Measurements from ENCODE around the gene PCBP2. TPM values are rescaled to one million over a fixed set of nuclear protein-coding genes. Genes with fewer than 3 reads are reported as not detected.

PCBP2 gene
- polyA plus RNA-seq, 1 of the 3 experiments (the other 2 are of a cell fraction), result 368 TPM

DNA sequence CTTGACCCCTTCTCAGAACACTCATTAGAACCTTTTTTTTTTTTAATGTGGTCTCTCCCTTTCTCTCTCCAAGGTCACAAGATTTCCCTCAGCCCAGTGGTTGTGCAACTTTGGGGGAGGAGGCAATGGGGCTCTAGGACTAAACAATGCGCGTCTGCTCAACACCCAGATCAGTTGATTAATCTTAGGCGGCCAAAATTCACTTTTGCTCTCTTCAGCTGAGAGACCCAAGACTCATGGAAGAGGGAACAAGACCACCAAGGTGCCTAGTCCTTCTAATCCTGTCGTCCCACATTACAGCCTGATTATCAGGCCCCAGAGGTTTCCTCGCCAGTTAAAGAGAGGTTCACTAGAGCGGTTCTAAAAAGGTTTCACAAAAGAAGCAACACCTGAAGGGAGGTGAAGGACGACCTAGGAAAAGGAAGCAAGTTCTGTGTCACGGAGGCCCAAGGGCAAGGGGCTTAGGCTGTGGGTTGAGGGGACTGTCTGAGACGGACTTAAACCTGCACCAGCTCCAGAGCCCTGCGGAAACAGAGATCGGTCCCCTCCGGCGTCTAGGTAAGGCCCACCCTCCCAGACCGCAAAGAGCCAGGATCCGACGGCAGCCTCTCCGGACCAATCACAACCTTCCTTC lies 48.4 kb downstream of the PCBP2 start:
- CTCF ChIA-PET, result interaction anchor here (0.6 to 8.2 kb wide), 10 partner anchors 9 to 177 kb away, joined by 3 to 46 read pairs (median 4); partner anchors contain the start of genes AAAS and NPFF
- no peaks in the 10 kb centered on the region for H3K27me3 ChIP-seq (ENCODE audit: insufficient read depth)
- peak overlapping the region; percentile 52 to 72 for H3K4me3 ChIP-seq (ENCODE audit: low read depth in 2 of 2, low read length in 1 of 2)
- H3K4me1 ChIP-seq (ENCODE audit: control insufficient read depth in 1 of 2, insufficient read depth in 2 of 2, low read depth in 1 of 2, low read length in 1 of 2), result peaks cover 30 to 39% of the 10 kb centered on the region in 2 experiments
- H3K36me3 ChIP-seq (replicated peaks in 1 of 2; ENCODE audit: control insufficient read depth in 1 of 2, insufficient read depth in 2 of 2, low read length in 1 of 2), result peaks cover 9 to 24% of the 10 kb centered on the region in 2 experiments
- peak; percentile 80 for TF ChIP-seq POLR2AphosphoS5 (IDR thresholded peaks at IDR 0.05; ENCODE audit: low read depth, low read length)
- TF ChIP-seq, protein P1, sequence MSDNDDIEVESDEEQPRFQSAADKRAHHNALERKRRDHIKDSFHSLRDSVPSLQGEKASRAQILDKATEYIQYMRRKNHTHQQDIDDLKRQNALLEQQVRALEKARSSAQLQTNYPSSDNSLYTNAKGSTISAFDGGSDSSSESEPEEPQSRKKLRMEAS (IDR thresholded peaks at IDR 0.05; ENCODE audit: low read depth), result no peak
- peak overlapping the region; percentile 88 for H3K4me2 ChIP-seq
- POLR2A ChIA-PET, result interaction anchor here (0.6 to 2.8 kb wide), 19 partner anchors 8 to 232 kb away, joined by 3 to 18 read pairs (median 9); partner anchors contain the start of genes AAAS, ATP5MC2, ESPL1 and PRR13
- peak overlapping the region; percentile 69 for H2AFZ ChIP-seq (ENCODE audit: low read depth)
- peak overlapping the region; percentile 88 to 94 for H3K27ac ChIP-seq (ENCODE audit: low read depth in 2 of 2, low read length in 1 of 2)
- 2% methylated on average over 13 of the region's 17 CpGs for WGBS (ENCODE audit: low lambda C conversion rate)
- DNase-seq, result peak; percentile 91
- H3K9ac ChIP-seq, result peak overlapping the region; percentile 72
- peaks cover 16% of the 10 kb centered on the region for H3F3A ChIP-seq (replicated peaks; ENCODE audit: insufficient read depth)
- no peaks in the 10 kb centered on the region for H3K9me2 ChIP-seq
- no peaks in the 10 kb centered on the region for H3K9me3 ChIP-seq
- H4K20me1 ChIP-seq (ENCODE audit: insufficient read depth), result no peaks in the 10 kb centered on the region
- peaks cover 54% of the 10 kb centered on the region for H3K79me2 ChIP-seq (ENCODE audit: insufficient read depth)

DNA sequence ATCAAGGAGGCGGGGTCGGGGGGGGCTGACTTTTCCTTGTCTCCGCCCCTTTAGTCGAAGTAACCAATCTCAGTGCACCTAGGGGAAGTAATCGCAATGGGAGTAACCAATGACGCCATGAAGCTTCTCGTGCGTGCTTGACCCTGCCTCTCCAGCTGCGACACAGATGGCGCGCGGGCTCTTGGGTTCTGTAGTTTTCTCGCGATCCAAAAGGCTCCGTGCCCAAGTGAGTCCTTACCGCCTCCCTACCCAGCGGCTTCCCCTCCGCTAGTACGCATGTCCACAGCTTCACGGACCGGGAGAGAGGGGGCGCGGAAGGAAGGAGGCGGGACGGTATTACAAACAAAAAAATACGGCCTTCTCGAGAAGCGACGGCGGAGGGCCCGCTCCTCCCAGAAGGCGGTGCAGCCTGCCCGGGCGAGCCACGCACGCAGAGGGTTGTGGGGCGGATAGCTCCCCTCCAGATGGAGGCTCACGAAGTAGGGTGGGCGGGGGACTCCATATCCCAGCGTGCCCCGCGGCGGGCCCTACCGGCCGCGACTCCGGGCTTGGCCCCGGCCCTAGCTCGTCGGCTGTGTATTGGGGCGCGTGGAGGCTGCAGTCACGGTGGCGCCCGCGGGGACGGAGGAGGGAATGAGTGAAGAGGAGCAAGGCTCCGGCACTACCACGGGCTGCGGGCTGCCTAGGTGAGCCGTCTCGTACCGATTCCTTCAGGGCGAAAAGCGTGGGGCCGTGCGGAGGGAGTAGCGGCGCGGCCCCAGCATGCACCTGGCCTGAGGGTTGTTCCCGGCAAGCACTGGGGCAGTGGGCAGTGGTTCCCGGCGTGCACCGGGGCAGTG lies 49.1 kb downstream of the PCBP2 start, which contains the start of gene TARBP2:
Gene TARBP2, plus strand, starts transcription at position 508 of the 839 bp plus-strand sequence. Its CDS starts 126 bp downstream, at position 634.
- Histone ChIP-seq H3K27ac (ENCODE audit: low read depth in 2 of 2, low read length in 1 of 2) (peak within 1 kb of the TSS; percentile 94 to 100), H3F3A (replicated peaks; ENCODE audit: insufficient read depth) (peaks cover 24% of the 10 kb centered on the region), H3K4me2 (peak within 1 kb of the TSS; percentile 96), H3K9ac (peak within 1 kb of the TSS; percentile 93), H4K20me1 (ENCODE audit: insufficient read depth) (no peaks in the 10 kb centered on the region), H3K9me2 (no peaks in the 10 kb centered on the region), H3K4me1 (ENCODE audit: control insufficient read depth in 1 of 2, insufficient read depth in 2 of 2, low read depth in 1 of 2, low read length in 1 of 2) (peaks cover 33 to 37% of the 10 kb centered on the region in 2 experiments), H2AFZ (ENCODE audit: low read depth) (peak within 1 kb of the TSS; percentile 94), H3K4me3 (ENCODE audit: low read depth in 2 of 2, low read length in 1 of 2) (peak within 1 kb of the TSS; percentile 52 to 75), H3K79me2 (ENCODE audit: insufficient read depth) (peaks cover 48% of the 10 kb centered on the region), H3K36me3 (replicated peaks in 1 of 2; ENCODE audit: control insufficient read depth in 1 of 2, insufficient read depth in 2 of 2, low read length in 1 of 2) (peaks cover 9 to 31% of the 10 kb centered on the region in 2 experiments), H3K27me3 (ENCODE audit: insufficient read depth) (no peaks in the 10 kb centered on the region), H3K9me3 (no peaks in the 10 kb centered on the region)
- DNase-seq, result peak; percentile 92
- ChIA-PET CTCF (interaction anchor here (0.6 to 8.2 kb wide), 11 partner anchors 8 to 178 kb away, joined by 3 to 46 read pairs (median 4); partner anchors contain the start of gene AAAS), POLR2A (interaction anchor here (0.6 to 2.8 kb wide), 23 partner anchors 8 to 899 kb away, joined by 3 to 18 read pairs (median 5); partner anchors contain the start of genes AAAS, ATP5MC2, ESPL1 and PRR13)
- 2% methylated on average over 49 of the region's 74 CpGs for WGBS (ENCODE audit: low lambda C conversion rate)
- TF ChIP-seq MEF2A (IDR thresholded peaks at IDR 0.05; ENCODE audit: borderline replicate concordance, low read depth) (no peak), SMC3 (IDR thresholded peaks at IDR 0.05; ENCODE audit: low read depth, low read length) (no peak), EZH2phosphoT487 (IDR thresholded peaks at IDR 0.05; ENCODE audit: borderline replicate concordance, low read depth) (no peak), ELF1 (IDR thresholded peaks at IDR 0.05) (no peak; the same call in 1 of the 2 replicates), CHD2 (IDR thresholded peaks at IDR 0.05; ENCODE audit: low read length, partially characterized antibody) (peak; percentile 61), SIN3A (IDR thresholded peaks at IDR 0.05; ENCODE audit: borderline replicate concordance, low read depth, low read length) (0 out of 2 replicates have a peak, but pooled peaks have one; percentile 27), GATA2 (CRISPR knock-in tag; IDR thresholded peaks at IDR 0.05) (no peak), TEAD4 (IDR thresholded peaks at IDR 0.05; ENCODE audit: borderline replicate concordance, insufficient read depth) (no peak), RAD21 (IDR thresholded peaks at IDR 0.05; ENCODE audit: low read length) (no peak), YY1 (IDR thresholded peaks at IDR 0.05; ENCODE audit: low read depth) (peak; percentile 73), NRF1 (IDR thresholded peaks at IDR 0.05; ENCODE audit: low read depth, low read length) (0 out of 2 replicates have a peak, but pooled peaks have one; percentile 33), RFX5 (IDR thresholded peaks at IDR 0.05; ENCODE audit: low read length) (peak; percentile 49; the same call in 1 of the 2 replicates)
- TF ChIP-seq, protein P2, sequence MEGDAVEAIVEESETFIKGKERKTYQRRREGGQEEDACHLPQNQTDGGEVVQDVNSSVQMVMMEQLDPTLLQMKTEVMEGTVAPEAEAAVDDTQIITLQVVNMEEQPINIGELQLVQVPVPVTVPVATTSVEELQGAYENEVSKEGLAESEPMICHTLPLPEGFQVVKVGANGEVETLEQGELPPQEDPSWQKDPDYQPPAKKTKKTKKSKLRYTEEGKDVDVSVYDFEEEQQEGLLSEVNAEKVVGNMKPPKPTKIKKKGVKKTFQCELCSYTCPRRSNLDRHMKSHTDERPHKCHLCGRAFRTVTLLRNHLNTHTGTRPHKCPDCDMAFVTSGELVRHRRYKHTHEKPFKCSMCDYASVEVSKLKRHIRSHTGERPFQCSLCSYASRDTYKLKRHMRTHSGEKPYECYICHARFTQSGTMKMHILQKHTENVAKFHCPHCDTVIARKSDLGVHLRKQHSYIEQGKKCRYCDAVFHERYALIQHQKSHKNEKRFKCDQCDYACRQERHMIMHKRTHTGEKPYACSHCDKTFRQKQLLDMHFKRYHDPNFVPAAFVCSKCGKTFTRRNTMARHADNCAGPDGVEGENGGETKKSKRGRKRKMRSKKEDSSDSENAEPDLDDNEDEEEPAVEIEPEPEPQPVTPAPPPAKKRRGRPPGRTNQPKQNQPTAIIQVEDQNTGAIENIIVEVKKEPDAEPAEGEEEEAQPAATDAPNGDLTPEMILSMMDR (IDR thresholded peaks at IDR 0.05), result no peak
- TF ChIP-seq, protein P3, sequence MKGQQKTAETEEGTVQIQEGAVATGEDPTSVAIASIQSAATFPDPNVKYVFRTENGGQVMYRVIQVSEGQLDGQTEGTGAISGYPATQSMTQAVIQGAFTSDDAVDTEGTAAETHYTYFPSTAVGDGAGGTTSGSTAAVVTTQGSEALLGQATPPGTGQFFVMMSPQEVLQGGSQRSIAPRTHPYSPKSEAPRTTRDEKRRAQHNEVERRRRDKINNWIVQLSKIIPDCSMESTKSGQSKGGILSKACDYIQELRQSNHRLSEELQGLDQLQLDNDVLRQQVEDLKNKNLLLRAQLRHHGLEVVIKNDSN (IDR thresholded peaks at IDR 0.05; ENCODE audit: borderline replicate concordance, low read depth), result no peak
- TF ChIP-seq, protein P1 (IDR thresholded peaks at IDR 0.05; ENCODE audit: low read depth), result peak; percentile 94
- TF ChIP-seq, protein P4, sequence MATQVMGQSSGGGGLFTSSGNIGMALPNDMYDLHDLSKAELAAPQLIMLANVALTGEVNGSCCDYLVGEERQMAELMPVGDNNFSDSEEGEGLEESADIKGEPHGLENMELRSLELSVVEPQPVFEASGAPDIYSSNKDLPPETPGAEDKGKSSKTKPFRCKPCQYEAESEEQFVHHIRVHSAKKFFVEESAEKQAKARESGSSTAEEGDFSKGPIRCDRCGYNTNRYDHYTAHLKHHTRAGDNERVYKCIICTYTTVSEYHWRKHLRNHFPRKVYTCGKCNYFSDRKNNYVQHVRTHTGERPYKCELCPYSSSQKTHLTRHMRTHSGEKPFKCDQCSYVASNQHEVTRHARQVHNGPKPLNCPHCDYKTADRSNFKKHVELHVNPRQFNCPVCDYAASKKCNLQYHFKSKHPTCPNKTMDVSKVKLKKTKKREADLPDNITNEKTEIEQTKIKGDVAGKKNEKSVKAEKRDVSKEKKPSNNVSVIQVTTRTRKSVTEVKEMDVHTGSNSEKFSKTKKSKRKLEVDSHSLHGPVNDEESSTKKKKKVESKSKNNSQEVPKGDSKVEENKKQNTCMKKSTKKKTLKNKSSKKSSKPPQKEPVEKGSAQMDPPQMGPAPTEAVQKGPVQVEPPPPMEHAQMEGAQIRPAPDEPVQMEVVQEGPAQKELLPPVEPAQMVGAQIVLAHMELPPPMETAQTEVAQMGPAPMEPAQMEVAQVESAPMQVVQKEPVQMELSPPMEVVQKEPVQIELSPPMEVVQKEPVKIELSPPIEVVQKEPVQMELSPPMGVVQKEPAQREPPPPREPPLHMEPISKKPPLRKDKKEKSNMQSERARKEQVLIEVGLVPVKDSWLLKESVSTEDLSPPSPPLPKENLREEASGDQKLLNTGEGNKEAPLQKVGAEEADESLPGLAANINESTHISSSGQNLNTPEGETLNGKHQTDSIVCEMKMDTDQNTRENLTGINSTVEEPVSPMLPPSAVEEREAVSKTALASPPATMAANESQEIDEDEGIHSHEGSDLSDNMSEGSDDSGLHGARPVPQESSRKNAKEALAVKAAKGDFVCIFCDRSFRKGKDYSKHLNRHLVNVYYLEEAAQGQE (IDR thresholded peaks at IDR 0.05; ENCODE audit: low read depth, low read length), result peak; percentile 11; the same call in 1 of the 2 replicates
